Right lobe of liver (tissue), 6 donors: Measurements from ENCODE around the gene RNF212. TPM values are rescaled to one million over a fixed set of nuclear protein-coding genes. Genes with fewer than 3 reads are reported as not detected.
A peak's percentile ranks its signal among the peaks of the same experiment; 100 is the strongest.

Experiments used
- ATAC-seq, 4 donors: fragments of 200-7000 bp; cut with Tn5 transposase; one replicate each; pipeline ENCODE4 v1.9.1; 2020; ENCODE audit warnings: mild to moderate bottlenecking in 4 of 4, moderate library complexity in 4 of 4
- DNase-seq, 3 donors: peaks; one replicate each; pipeline ENCODE4 v3.0.0-alpha.2; 2020
- H3K27ac ChIP-seq, 3 donors: fragments of 200-600 bp; one replicate each; pipeline ENCODE4 v1.8.0; 2022
- H3K27me3 ChIP-seq, 2 donors: fragments of 200-600 bp; one replicate each; pipeline ENCODE4 v1.8.0; 2022
- H3K36me3 ChIP-seq, 4 donors: fragments of 200-600 bp; sonication (generic) in 1 of 4; one replicate each; pipeline versions ENCODE4 v1.5.1 to v1.8.0; 2017 to 2022; ENCODE audit warnings: control low read depth in 1 of 4
- H3K4me1 ChIP-seq, 4 donors: fragments of 200-600 bp; sonication (generic) in 1 of 4; one replicate each; pipeline versions ENCODE4 v1.5.1 to v1.8.0; 2017 to 2022; ENCODE audit warnings: control low read depth in 1 of 4
- H3K4me3 ChIP-seq, 3 donors: fragments of 200-600 bp; one replicate each; pipeline ENCODE4 v1.8.0; 2022
- H3K9me3 ChIP-seq, 4 donors: fragments of 200-600 bp; sonication (generic) in 1 of 4; one replicate each; pipeline versions ENCODE4 v1.5.1 to v1.8.0; 2017 to 2022; ENCODE audit warnings: control low read depth in 1 of 4
- CTCF ChIP-seq, 4 donors: fragments of 200-600 bp in 3 of 4; fragments of 450-650 bp in 1 of 4; IDR thresholded peaks; one replicate each; pipeline versions ENCODE4 v1.5.1 to v1.8.0; 2016 to 2022; ENCODE audit warnings: antibody characterized with exemption in 4 of 4, mild to moderate bottlenecking in 2 of 4
- POLR2A ChIP-seq: fragments of 450-650 bp; IDR thresholded peaks from one replicate; pipeline ENCODE4 v1.6.1; 2017; ENCODE audit warnings: antibody characterized with exemption, mild to moderate bottlenecking
- WGBS: methylation state at CpG from one replicate; pipeline ENCODE4 v1.1.6; 2018; ENCODE audit warnings: low coverage, low lambda C conversion rate; ENCODE audit not compliant: insufficient coverage; ENCODE audit errors: missing lambda C conversion rate; 5-methylcytosine and 5-hydroxymethylcytosine counted together
- intact Hi-C, 2 donors: fragments of 100-400 bp; cut with DNase I; formaldehyde crosslinking; loops; one replicate each; pipeline versions ENCODE4 v1.11.2 to v1.14.1; 2022
- total RNA-seq, 6 experiments: library from RNA; depleted of rRNA in 2 of 6; stranded (reverse); fragments of >200 nt in 2 of 6; fragmentation: NEBNext Ultra II Directional in 3 of 6; extraction: Animal tissue kit (Norgen Biotek cat#: 25700) in 3 of 6; gene quantifications; one replicate each; pipeline versions ENCODE4 v1.1.0 to v1.2.4, GENCODE V29; 2016 to 2023
- donor health status: DM: no; HTN: yes; CAD: no.
- donor health status: DM: no; HTN: no; CAD: no.
- donor health status: DM: no; HTN: no; CAD: no.
- donor health status: DM: no; HTN: yes; CAD: no.
- donor health status: DM: no; HTN: yes; CAD: no.

Gene RNF212
- total RNA-seq, 6 experiments from 2014 or later, result 0.29 to 1.2 (median 0.50) TPM; not detected in 2

GRCh38 chr4:1053080-1053661, 60.2 kb downstream of the RNF212 start:
- intact Hi-C loops, result no loop called here
- TF ChIP-seq CTCF (IDR thresholded peaks at IDR 0.05) (no peak), POLR2A (no peak)
- H3K4me3 ChIP-seq, result no peak overlapping the region
- peaks cover 0 to 4% of the 10 kb centered on the region in 2 donors for H3K27me3 ChIP-seq
- 40% methylated on average over 14 of the region's 24 CpGs for WGBS
- no peaks in the 10 kb centered on the region for H3K36me3 ChIP-seq
- H3K9me3 ChIP-seq, result no peaks in the 10 kb centered on the region
- ATAC-seq (no peak), DNase-seq (peak in 1 of 3 donors; percentile 27)
- no peaks in the 10 kb centered on the region for H3K4me1 ChIP-seq
- H3K27ac ChIP-seq, result no peak overlapping the region

- ATAC-seq (no peak), DNase-seq (peak in 1 of 3 donors; percentile 30)
- Histone ChIP-seq H3K27ac (no peak overlapping the region), H3K9me3 (no peaks in the 10 kb centered on the region), H3K27me3 (peaks cover 0 to 4% of the 10 kb centered on the region in 2 donors), H3K4me3 (no peak overlapping the region), H3K36me3 (no peaks in the 10 kb centered on the region), H3K4me1 (peaks cover 0 to 7% (median 1%) of the 10 kb centered on the region in 4 donors)
- TF ChIP-seq POLR2A (no peak), CTCF (IDR thresholded peaks at IDR 0.05) (no peak)
- 67% methylated on average over 7 of the region's 15 CpGs for WGBS
- intact Hi-C loops, result no loop called here
Observed at GRCh38 chr4:1052231-1052671, 61.1 kb downstream of the RNF212 start.

GRCh38 chr4:1051472-1051871, 61.9 kb downstream of the RNF212 start:
- intact Hi-C loops, result no loop called here
- TF ChIP-seq CTCF (IDR thresholded peaks at IDR 0.05), result no peak
- TF ChIP-seq POLR2A, result no peak
- H3K9me3 ChIP-seq, result no peaks in the 10 kb centered on the region
- DNase-seq, result no peak
- H3K27me3 ChIP-seq, result peaks cover 0 to 4% of the 10 kb centered on the region in 2 donors
- no peak overlapping the region for H3K4me3 ChIP-seq
- H3K27ac ChIP-seq, result no peak overlapping the region
- H3K4me1 ChIP-seq, result peaks cover 0 to 12% (median 4%) of the 10 kb centered on the region in 4 donors
- 64% methylated on average over 6 of the region's 9 CpGs for WGBS
- no peaks in the 10 kb centered on the region for H3K36me3 ChIP-seq
- no peak for ATAC-seq

- intact Hi-C loops, result no loop called here
- no peak for TF ChIP-seq POLR2A
- TF ChIP-seq CTCF (IDR thresholded peaks at IDR 0.05), result peak in 2 of 4 donors; percentile 21
- Histone ChIP-seq H3K9me3 (no peaks in the 10 kb centered on the region), H3K4me1 (peaks cover 0 to 12% (median 4%) of the 10 kb centered on the region in 4 donors), H3K27ac (no peak overlapping the region), H3K36me3 (no peaks in the 10 kb centered on the region), H3K4me3 (no peak overlapping the region), H3K27me3 (peaks cover 0 to 3% of the 10 kb centered on the region in 2 donors)
- WGBS, result 64% methylated on average over 12 of the region's 40 CpGs
- DNase-seq, result peak in 1 of 3 donors; percentile 46
- ATAC-seq, result peak in 1 of 4 donors; percentile 10
Observed at GRCh38 chr4:1050486-1051213, 62.7 kb downstream of the RNF212 start.
